Astrocyte (in vitro differentiated cells and primary cell): ENCODE data around the gene HINFP. TPM values are rescaled to one million over a fixed set of nuclear protein-coding genes. Genes with fewer than 3 reads are reported as not detected.
A peak's percentile ranks its signal among the peaks of the same experiment; 100 is the strongest.

Source experiments
- DNase-seq: peaks from one replicate; pipeline ENCODE4 v3.0.0-alpha.2; 2010; ENCODE audit warnings: low read depth
- FAIRE-seq: peaks from 2 replicates; lab custom pipeline; 2011; peaks lifted over from hg19 to GRCh38; lab: Jason Lieb, UNC
- H2AFZ ChIP-seq: 2 replicates; pipeline ENCODE4 v1.6.0; 2012; ENCODE audit warnings: low read depth, low read length, inconsistent platforms
- H3K27ac ChIP-seq: 2 replicates; pipeline ENCODE4 v1.5.1; 2011; ENCODE audit warnings: low read depth, low read length, inconsistent platforms
- H3K27me3 ChIP-seq: 2 replicates; pipeline ENCODE4 v1.6.0; 2011; ENCODE audit warnings: low read length, inconsistent platforms; ENCODE audit not compliant: insufficient read depth
- H3K36me3 ChIP-seq: 2 replicates; pipeline ENCODE4 v1.5.1; 2011; ENCODE audit warnings: low read length, inconsistent platforms; ENCODE audit not compliant: insufficient read depth
- H3K4me1 ChIP-seq: 2 replicates; pipeline ENCODE4 v1.5.1; 2011; ENCODE audit warnings: low read length, inconsistent platforms; ENCODE audit not compliant: insufficient read depth
- H3K4me2 ChIP-seq: 2 replicates; pipeline ENCODE4 v1.6.0; 2012; ENCODE audit warnings: low read length, inconsistent platforms
- H3K4me3 ChIP-seq: 2 replicates; pipeline ENCODE4 v1.5.1; 2011; ENCODE audit warnings: low read depth, mild to moderate bottlenecking, low read length, inconsistent platforms; ENCODE audit not compliant: insufficient read depth
- H3K79me2 ChIP-seq: 2 replicates; pipeline ENCODE4 v1.6.0; 2012; ENCODE audit warnings: mild to moderate bottlenecking, low read length, inconsistent platforms; ENCODE audit not compliant: insufficient read depth
- H3K9ac ChIP-seq: 2 replicates; pipeline ENCODE4 v1.6.0; 2012; ENCODE audit warnings: mild to moderate bottlenecking, low read length, inconsistent platforms
- H3K9me3 ChIP-seq: 2 replicates; pipeline ENCODE4 v1.5.1; 2012; ENCODE audit warnings: low read depth, mild to moderate bottlenecking, low read length, inconsistent platforms; ENCODE audit not compliant: insufficient read depth
- H4K20me1 ChIP-seq: 2 replicates; pipeline ENCODE4 v1.6.0; 2012; ENCODE audit warnings: low read length, inconsistent platforms; ENCODE audit not compliant: insufficient read depth
- H3K27ac Mint-ChIP-seq: one replicate; pipeline ENCODE4 v1.8.0; 2021; ENCODE audit warnings: mild to moderate bottlenecking, mixed read lengths; ENCODE audit not compliant: unreplicated experiment
- H3K27me3 Mint-ChIP-seq: one replicate; pipeline ENCODE4 v1.8.0; 2021; ENCODE audit warnings: low read depth, mixed read lengths; ENCODE audit not compliant: unreplicated experiment
- H3K36me3 Mint-ChIP-seq: one replicate; pipeline ENCODE4 v1.8.0; 2021; ENCODE audit warnings: low read depth, mixed read lengths; ENCODE audit not compliant: unreplicated experiment
- H3K4me1 Mint-ChIP-seq: one replicate; pipeline ENCODE4 v1.8.0; 2021; ENCODE audit warnings: low read depth, mixed read lengths; ENCODE audit not compliant: unreplicated experiment
- H3K4me3 Mint-ChIP-seq: one replicate; pipeline ENCODE4 v1.8.0; 2021; ENCODE audit warnings: mild to moderate bottlenecking, moderate library complexity, mixed read lengths; ENCODE audit not compliant: unreplicated experiment
- H3K9me3 Mint-ChIP-seq: one replicate; pipeline ENCODE4 v1.8.0; 2021; ENCODE audit warnings: mild to moderate bottlenecking, mixed read lengths; ENCODE audit not compliant: unreplicated experiment
- CTCF ChIP-seq: IDR thresholded peaks from 2 replicates; pipeline ENCODE4 v1.5.1; 2011; ENCODE audit warnings: low read depth, mild to moderate bottlenecking, inconsistent platforms, low read length, moderate library complexity; ENCODE audit not compliant: insufficient read depth
- EZH2 ChIP-seq: IDR thresholded peaks from 2 replicates; pipeline ENCODE4 v1.6.1; 2012; ENCODE audit warnings: mild to moderate bottlenecking, low read length, inconsistent platforms; ENCODE audit not compliant: insufficient read depth
- total RNA-seq: library from RNA; stranded (reverse); gene quantifications from 2 replicates; pipeline ENCODE4 v1.2.1, GENCODE V29; 2021

HINFP gene
- total RNA-seq, 1 donor from 2014 or later = 27.8 TPM

- DNase-seq (no peak), FAIRE-seq (no peak)
- Histone ChIP-seq H3K4me1 (peaks cover 15% of the 10 kb centered on the region), H3K79me2 (peaks cover 24% of the 10 kb centered on the region), H4K20me1 (peaks cover 4% of the 10 kb centered on the region), H3K4me2 (peak overlapping the region; percentile 82), H3K27ac (no peak overlapping the region), H3K27me3 (no peaks in the 10 kb centered on the region), H3K9me3 (no peaks in the 10 kb centered on the region), H3K9ac (no peak overlapping the region), H3K4me3 (no peak overlapping the region), H3K36me3 (peaks cover 20% of the 10 kb centered on the region), H2AFZ (no peak overlapping the region)
- H3K36me3 Mint-ChIP-seq = peaks cover 14% of the 10 kb centered on the region
- no peaks in the 10 kb centered on the region for H3K9me3 Mint-ChIP-seq
- H3K4me1 Mint-ChIP-seq = peaks cover 11% of the 10 kb centered on the region
- H3K27me3 Mint-ChIP-seq = no peaks in the 10 kb centered on the region
- TF ChIP-seq EZH2 (no peak), CTCF (no peak)
- H3K4me3 Mint-ChIP-seq = no peak overlapping the region
- no peak overlapping the region for H3K27ac Mint-ChIP-seq
These were observed 21.7 kb upstream of the HINFP start for GRCh38 chr11:119099711-119100110.

GRCh38 chr11:119100246-119100970 lies 21.0 kb upstream of the HINFP start:
- H3K9me3 Mint-ChIP-seq = no peaks in the 10 kb centered on the region
- Histone ChIP-seq H4K20me1 (no peaks in the 10 kb centered on the region), H3K27ac (no peak overlapping the region), H3K79me2 (peaks cover 19% of the 10 kb centered on the region), H3K36me3 (peaks cover 20% of the 10 kb centered on the region), H3K9me3 (no peaks in the 10 kb centered on the region), H2AFZ (peak overlapping the region; percentile 25), H3K27me3 (no peaks in the 10 kb centered on the region), H3K9ac (peak overlapping the region; percentile 88), H3K4me3 (peak overlapping the region; percentile 85), H3K4me2 (peak overlapping the region; percentile 82), H3K4me1 (peaks cover 15% of the 10 kb centered on the region)
- H3K4me3 Mint-ChIP-seq = peak overlapping the region; percentile 93
- no peak for TF ChIP-seq EZH2
- peak; percentile 44 for TF ChIP-seq CTCF
- H3K27me3 Mint-ChIP-seq = no peaks in the 10 kb centered on the region
- H3K27ac Mint-ChIP-seq = no peak overlapping the region
- FAIRE-seq (no peak), DNase-seq (peak; percentile 33)
- peaks cover 14% of the 10 kb centered on the region for H3K36me3 Mint-ChIP-seq
- peaks cover 11% of the 10 kb centered on the region for H3K4me1 Mint-ChIP-seq
